Astrocyte (in vitro differentiated cells and primary cell): ENCODE results near the gene METTL1. TPM values are rescaled to one million over a fixed set of nuclear protein-coding genes. Genes with fewer than 3 reads are reported as not detected.

Experiments used
- DNase-seq: peaks from one replicate; pipeline ENCODE4 v3.0.0-alpha.2; 2010; ENCODE audit warnings: low read depth
- FAIRE-seq: peaks from 2 replicates; lab custom pipeline; 2011; peaks lifted over from hg19 to GRCh38; lab: Jason Lieb, UNC
- H2AFZ ChIP-seq: 2 replicates; pipeline ENCODE4 v1.6.0; 2012; ENCODE audit warnings: low read depth, low read length, inconsistent platforms
- H3K27ac ChIP-seq: 2 replicates; pipeline ENCODE4 v1.5.1; 2011; ENCODE audit warnings: low read depth, low read length, inconsistent platforms
- H3K27me3 ChIP-seq: 2 replicates; pipeline ENCODE4 v1.6.0; 2011; ENCODE audit warnings: low read length, inconsistent platforms; ENCODE audit not compliant: insufficient read depth
- H3K36me3 ChIP-seq: 2 replicates; pipeline ENCODE4 v1.5.1; 2011; ENCODE audit warnings: low read length, inconsistent platforms; ENCODE audit not compliant: insufficient read depth
- H3K4me1 ChIP-seq: 2 replicates; pipeline ENCODE4 v1.5.1; 2011; ENCODE audit warnings: low read length, inconsistent platforms; ENCODE audit not compliant: insufficient read depth
- H3K4me2 ChIP-seq: 2 replicates; pipeline ENCODE4 v1.6.0; 2012; ENCODE audit warnings: low read length, inconsistent platforms
- H3K4me3 ChIP-seq: 2 replicates; pipeline ENCODE4 v1.5.1; 2011; ENCODE audit warnings: low read depth, mild to moderate bottlenecking, low read length, inconsistent platforms; ENCODE audit not compliant: insufficient read depth
- H3K79me2 ChIP-seq: 2 replicates; pipeline ENCODE4 v1.6.0; 2012; ENCODE audit warnings: mild to moderate bottlenecking, low read length, inconsistent platforms; ENCODE audit not compliant: insufficient read depth
- H3K9ac ChIP-seq: 2 replicates; pipeline ENCODE4 v1.6.0; 2012; ENCODE audit warnings: mild to moderate bottlenecking, low read length, inconsistent platforms
- H3K9me3 ChIP-seq: 2 replicates; pipeline ENCODE4 v1.5.1; 2012; ENCODE audit warnings: low read depth, mild to moderate bottlenecking, low read length, inconsistent platforms; ENCODE audit not compliant: insufficient read depth
- H4K20me1 ChIP-seq: 2 replicates; pipeline ENCODE4 v1.6.0; 2012; ENCODE audit warnings: low read length, inconsistent platforms; ENCODE audit not compliant: insufficient read depth
- H3K27ac Mint-ChIP-seq: one replicate; pipeline ENCODE4 v1.8.0; 2021; ENCODE audit warnings: mild to moderate bottlenecking, mixed read lengths; ENCODE audit not compliant: unreplicated experiment
- H3K27me3 Mint-ChIP-seq: one replicate; pipeline ENCODE4 v1.8.0; 2021; ENCODE audit warnings: low read depth, mixed read lengths; ENCODE audit not compliant: unreplicated experiment
- H3K36me3 Mint-ChIP-seq: one replicate; pipeline ENCODE4 v1.8.0; 2021; ENCODE audit warnings: low read depth, mixed read lengths; ENCODE audit not compliant: unreplicated experiment
- H3K4me1 Mint-ChIP-seq: one replicate; pipeline ENCODE4 v1.8.0; 2021; ENCODE audit warnings: low read depth, mixed read lengths; ENCODE audit not compliant: unreplicated experiment
- H3K4me3 Mint-ChIP-seq: one replicate; pipeline ENCODE4 v1.8.0; 2021; ENCODE audit warnings: mild to moderate bottlenecking, moderate library complexity, mixed read lengths; ENCODE audit not compliant: unreplicated experiment
- H3K9me3 Mint-ChIP-seq: one replicate; pipeline ENCODE4 v1.8.0; 2021; ENCODE audit warnings: mild to moderate bottlenecking, mixed read lengths; ENCODE audit not compliant: unreplicated experiment
- CTCF ChIP-seq: IDR thresholded peaks from 2 replicates; pipeline ENCODE4 v1.5.1; 2011; ENCODE audit warnings: low read depth, mild to moderate bottlenecking, inconsistent platforms, low read length, moderate library complexity; ENCODE audit not compliant: insufficient read depth
- EZH2 ChIP-seq: IDR thresholded peaks from 2 replicates; pipeline ENCODE4 v1.6.1; 2012; ENCODE audit warnings: mild to moderate bottlenecking, low read length, inconsistent platforms; ENCODE audit not compliant: insufficient read depth
- total RNA-seq: library from RNA; stranded (reverse); gene quantifications from 2 replicates; pipeline ENCODE4 v1.2.1, GENCODE V29; 2021

Gene METTL1
- total RNA-seq, 1 donor from 2014 or later: 21.1 TPM

- no peaks in the 10 kb centered on the region for H3K9me3 ChIP-seq
- peak overlapping the region; percentile 85 for H3K4me3 ChIP-seq
- peaks cover 11% of the 10 kb centered on the region for H3K4me1 Mint-ChIP-seq
- no peaks in the 10 kb centered on the region for H3K9me3 Mint-ChIP-seq
- H3K27me3 ChIP-seq: peaks cover 13% of the 10 kb centered on the region
- no peak overlapping the region for H3K27ac ChIP-seq
- H3K9ac ChIP-seq: peak overlapping the region; percentile 97
- peak overlapping the region; percentile 26 for H3K27ac Mint-ChIP-seq
- no peak overlapping the region for H2AFZ ChIP-seq
- DNase-seq: no peak
- H3K4me1 ChIP-seq: peaks cover 24% of the 10 kb centered on the region
- H3K79me2 ChIP-seq: peaks cover 16% of the 10 kb centered on the region
- peaks cover 16% of the 10 kb centered on the region for H3K36me3 Mint-ChIP-seq
- no peaks in the 10 kb centered on the region for H4K20me1 ChIP-seq
- no peak for TF ChIP-seq EZH2
- TF ChIP-seq CTCF: no peak
- peaks cover 17% of the 10 kb centered on the region for H3K27me3 Mint-ChIP-seq
- peak overlapping the region; percentile 95 for H3K4me2 ChIP-seq
- H3K4me3 Mint-ChIP-seq: peak overlapping the region; percentile 76
- FAIRE-seq: no peak
- peaks cover 2% of the 10 kb centered on the region for H3K36me3 ChIP-seq
Measured at GRCh38 chr12:57770734-57771133, 1.2 kb downstream of the METTL1 start.

- H3K27me3 Mint-ChIP-seq: peaks cover 28% of the 10 kb centered on the region
- H3K27ac Mint-ChIP-seq: no peak overlapping the region
- peak overlapping the region; percentile 58 for H3K4me3 Mint-ChIP-seq
- DNase-seq: no peak
- Histone ChIP-seq H3K4me2 (no peak overlapping the region), H3K9ac (no peak overlapping the region), H2AFZ (no peak overlapping the region), H3K27ac (no peak overlapping the region), H3K4me3 (no peak overlapping the region), H3K36me3 (no peaks in the 10 kb centered on the region), H3K79me2 (peaks cover 16% of the 10 kb centered on the region), H4K20me1 (no peaks in the 10 kb centered on the region), H3K27me3 (peaks cover 24% of the 10 kb centered on the region), H3K9me3 (no peaks in the 10 kb centered on the region), H3K4me1 (peaks cover 35% of the 10 kb centered on the region)
- TF ChIP-seq EZH2 (no peak), CTCF (no peak)
- H3K36me3 Mint-ChIP-seq: peaks cover 14% of the 10 kb centered on the region
- H3K9me3 Mint-ChIP-seq: no peaks in the 10 kb centered on the region
- no peak for FAIRE-seq
- H3K4me1 Mint-ChIP-seq: peaks cover 11% of the 10 kb centered on the region
Measured at GRCh38 chr12:57769594-57769993, 2.3 kb downstream of the METTL1 start.

- Histone ChIP-seq H3K4me3 (no peak overlapping the region), H2AFZ (no peak overlapping the region), H3K36me3 (no peaks in the 10 kb centered on the region), H4K20me1 (no peaks in the 10 kb centered on the region), H3K79me2 (peaks cover 10% of the 10 kb centered on the region), H3K27me3 (peaks cover 36% of the 10 kb centered on the region), H3K4me1 (peaks cover 36% of the 10 kb centered on the region), H3K9me3 (no peaks in the 10 kb centered on the region), H3K27ac (no peak overlapping the region), H3K9ac (no peak overlapping the region), H3K4me2 (no peak overlapping the region)
- Mint-ChIP-seq H3K4me3 (no peak overlapping the region), H3K9me3 (no peaks in the 10 kb centered on the region), H3K27me3 (peaks cover 45% of the 10 kb centered on the region), H3K36me3 (peaks cover 14% of the 10 kb centered on the region), H3K27ac (no peak overlapping the region), H3K4me1 (peaks cover 7% of the 10 kb centered on the region)
- FAIRE-seq: no peak
- TF ChIP-seq CTCF (no peak), EZH2 (no peak)
- no peak for DNase-seq
Measured at GRCh38 chr12:57767876-57768275, 4.0 kb downstream of the METTL1 start.
